T-helper 1 cell treated with Interleukin-12 subunit alpha and Interleukin-12 subunit beta and Interleukin-4 antibody, amounts not matched to agents 30 ng/mL and 1 ng/mL, for 36 hours (primary cell): ENCODE data around the gene CRTC1. TPM values are rescaled to one million over a fixed set of nuclear protein-coding genes. Genes with fewer than 3 reads are reported as not detected.

Source experiments
- intact Hi-C: fragments of 100-400 bp; cut with micrococcal nuclease; formaldehyde crosslinking; loops from one replicate; pipeline ENCODE4 v1.15.1; 2024
- total RNA-seq: library from RNA; stranded (reverse); gene quantifications from 2 replicates; pipeline ENCODE4 v1.2.3, GENCODE V29; 2022

The CRTC1 gene
- total RNA-seq, 1 donor from 2014 or later: 9.2 TPM

GRCh38 chr19:18650468-18651041 lies 32.9 kb upstream of the CRTC1 start:
- intact Hi-C loops: no loop called here

DNA sequence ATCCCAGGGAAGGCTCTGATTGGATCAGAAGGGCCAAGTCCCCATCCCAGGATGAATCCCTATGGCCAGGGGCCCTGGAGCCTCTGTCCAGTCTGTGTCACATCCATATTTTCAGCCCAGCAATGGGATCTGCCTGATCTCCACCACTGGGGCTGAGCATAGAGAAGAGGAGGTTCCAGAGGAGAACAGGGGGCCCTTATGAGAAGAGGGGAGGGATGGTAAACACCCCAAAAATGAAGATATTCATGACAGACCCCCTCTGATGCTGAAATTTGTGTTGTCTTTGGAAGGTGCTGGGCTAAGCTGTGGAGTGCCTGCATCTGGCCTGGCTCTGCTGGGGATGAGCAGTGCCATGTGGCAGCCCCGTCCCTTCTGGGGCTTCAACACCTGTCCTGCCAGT lies 32.2 kb upstream of the CRTC1 start:
- intact Hi-C loops: no loop called here

- intact Hi-C loops: no loop called here
Measured at GRCh38 chr19:18651733-18652132, 31.7 kb upstream of the CRTC1 start.

DNA sequence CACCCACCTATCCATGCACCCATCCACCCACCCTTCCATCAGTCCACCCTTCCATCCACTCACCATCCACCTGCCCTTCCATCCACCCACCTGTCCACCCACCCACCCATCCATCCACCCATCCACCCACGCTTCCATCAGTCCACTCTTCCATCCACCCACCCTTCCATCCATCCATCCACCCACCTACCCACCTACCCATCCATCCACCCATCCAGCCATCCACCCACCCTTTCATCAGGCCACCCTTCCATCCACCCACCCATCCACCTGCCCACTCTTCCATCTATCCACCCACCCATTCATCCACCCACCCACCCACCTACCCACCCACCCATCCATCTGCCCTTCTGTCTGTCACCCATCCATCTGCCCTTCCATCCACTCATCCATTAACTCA lies 29.6 kb upstream of the CRTC1 start:
- intact Hi-C loops: no loop called here

GRCh38 chr19:18654469-18654868 lies 29.0 kb upstream of the CRTC1 start:
- intact Hi-C loops: no loop called here

GRCh38 chr19:18655173-18655844 lies 28.2 kb upstream of the CRTC1 start:
- intact Hi-C loops: no loop called here

- intact Hi-C loops: no loop called here
Measured at GRCh38 chr19:18656337-18657086, 27.0 kb upstream of the CRTC1 start.

GRCh38 chr19:18657590-18658365 lies 25.7 kb upstream of the CRTC1 start:
- intact Hi-C loops: no loop called here

DNA sequence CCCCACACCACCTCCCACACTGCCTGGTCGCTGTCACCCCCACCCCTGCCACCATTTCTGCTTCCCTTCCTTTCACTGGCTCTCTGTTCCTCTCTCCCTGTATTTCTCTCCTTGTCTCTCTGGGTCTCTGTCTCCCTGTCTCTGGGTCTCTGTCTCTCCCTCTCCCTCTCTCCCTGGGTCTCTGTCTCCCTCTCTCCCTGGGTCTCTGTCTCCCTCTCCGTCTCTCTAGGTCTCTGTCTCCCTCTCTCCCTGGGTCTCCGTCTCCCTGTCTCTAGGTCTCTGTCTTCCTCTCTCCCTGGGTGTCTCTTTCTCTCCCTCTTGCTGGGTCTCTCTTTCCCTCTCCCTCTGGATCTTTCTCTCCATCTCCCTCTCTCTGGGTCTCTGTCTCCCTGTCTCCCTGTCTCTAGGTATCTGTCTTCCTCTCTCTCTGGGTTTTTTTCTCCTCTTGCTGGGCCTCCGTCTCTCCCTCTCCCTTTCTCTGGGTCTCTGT lies 25.1 kb upstream of the CRTC1 start:
- intact Hi-C loops: no loop called here

DNA sequence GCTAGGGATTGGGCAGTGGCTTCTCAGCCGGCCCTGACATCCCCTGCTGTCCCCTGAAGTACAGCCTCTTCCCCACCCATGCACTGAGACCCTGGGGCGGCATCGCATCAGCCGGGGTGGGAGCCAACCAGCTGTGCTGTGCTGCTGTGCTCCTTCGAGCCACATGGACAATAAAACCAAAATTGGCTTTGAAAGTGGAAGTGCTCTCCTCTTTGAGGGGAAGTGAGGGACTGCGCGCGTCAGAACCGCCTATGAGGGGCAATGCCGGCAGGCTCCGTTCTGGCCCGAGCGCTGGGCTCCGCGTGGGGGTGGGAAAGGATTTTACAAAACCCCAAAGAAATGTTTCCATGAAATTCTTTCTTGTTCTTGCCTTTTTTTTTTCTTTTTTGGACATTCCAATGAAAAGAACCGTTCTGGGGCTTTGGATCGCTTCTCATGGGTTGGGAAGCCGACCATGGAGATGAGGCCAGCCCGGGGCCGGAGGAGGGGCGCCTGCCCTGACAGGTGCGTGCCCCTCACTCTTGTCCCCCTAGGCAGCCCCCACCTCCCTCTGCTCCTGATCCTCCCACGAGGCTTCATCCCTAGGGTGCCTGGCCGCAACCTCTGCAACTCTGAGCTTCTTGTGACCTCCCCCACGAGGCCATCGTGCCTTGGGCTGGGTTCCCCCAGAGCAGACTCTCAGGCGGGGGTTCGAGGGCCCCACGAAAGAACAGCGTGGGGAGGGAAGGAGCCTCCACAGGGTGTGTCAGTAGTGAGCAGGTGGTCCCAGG lies 24.0 kb upstream of the CRTC1 start:
- intact Hi-C loops: no loop called here

DNA sequence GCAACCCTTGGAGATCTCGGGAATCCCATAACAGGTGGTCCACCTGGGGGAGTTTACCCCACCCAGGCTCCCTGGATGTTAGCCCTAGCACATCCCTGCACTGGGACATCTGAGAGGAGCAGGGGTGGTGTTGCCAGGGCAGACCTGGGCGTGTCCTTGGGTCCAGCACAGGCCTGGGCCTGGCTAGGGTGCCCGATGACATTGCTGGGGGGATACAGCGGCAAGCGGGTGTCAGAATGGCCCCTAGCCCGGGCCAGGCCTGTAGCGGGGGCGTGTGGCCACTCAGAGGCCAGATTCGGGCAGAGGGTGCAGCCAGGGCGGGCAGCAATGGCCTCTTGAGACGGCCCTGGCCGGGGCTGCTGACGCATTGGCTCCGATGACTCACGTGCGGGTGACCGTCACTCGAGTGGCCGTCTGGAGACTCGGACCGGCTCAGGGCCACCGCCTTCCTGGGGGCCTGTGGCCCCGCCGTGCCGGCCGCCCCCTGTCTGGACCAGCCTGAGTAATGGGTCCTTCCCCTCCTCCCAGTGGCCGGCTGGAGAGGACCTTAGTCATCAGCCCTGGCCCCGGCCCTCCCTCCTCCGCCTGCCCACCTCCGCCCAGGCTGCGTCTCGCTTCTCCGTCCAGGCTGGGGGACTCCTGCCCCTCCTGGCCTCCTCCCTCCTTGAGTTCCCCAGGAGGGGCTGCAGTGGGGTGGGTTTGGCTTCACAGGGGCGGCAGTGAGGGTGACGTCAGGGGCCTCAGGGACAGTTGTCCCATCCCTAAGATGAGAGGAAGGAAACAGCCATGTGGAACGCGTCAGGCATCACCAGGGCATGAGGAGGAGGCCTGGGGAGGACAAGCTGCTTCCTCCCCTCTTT lies 23.2 kb upstream of the CRTC1 start:
- intact Hi-C loops: no loop called here

- intact Hi-C loops: no loop called here
Measured at GRCh38 chr19:18660939-18661670, 22.4 kb upstream of the CRTC1 start.

GRCh38 chr19:18662972-18663732 lies 20.3 kb upstream of the CRTC1 start:
- intact Hi-C loops: no loop called here

GRCh38 chr19:18663940-18664530 lies 19.4 kb upstream of the CRTC1 start:
- intact Hi-C loops: no loop called here

DNA sequence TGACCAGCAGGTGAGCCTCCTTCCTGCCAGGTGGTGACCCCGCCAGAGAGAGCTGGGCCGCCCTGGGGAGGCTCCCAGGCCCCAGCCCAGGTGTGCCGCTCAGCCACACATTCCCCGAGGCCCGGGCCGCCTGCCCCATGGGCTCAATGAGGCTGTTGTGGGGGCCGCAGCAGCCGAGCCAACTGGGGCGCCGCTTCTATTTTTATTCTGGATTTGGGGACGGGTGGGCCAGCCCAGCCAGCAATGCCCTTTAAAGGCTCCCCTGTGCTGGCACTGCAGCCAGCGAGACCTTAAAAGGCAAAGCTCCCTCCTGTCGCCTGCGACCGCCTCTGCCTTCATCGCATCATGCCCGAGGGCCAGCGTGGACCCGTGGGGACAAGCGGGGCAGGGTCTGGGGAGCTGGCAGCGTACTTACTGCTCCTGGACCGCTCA lies 17.7 kb upstream of the CRTC1 start:
- intact Hi-C loops: no loop called here

GRCh38 chr19:18666317-18666716 lies 17.2 kb upstream of the CRTC1 start:
- intact Hi-C loops: no loop called here

GRCh38 chr19:18666784-18667183 lies 16.7 kb upstream of the CRTC1 start:
- intact Hi-C loops: no loop called here
